K562 (cell line): Measurements from ENCODE around the gene HDAC9. TPM values are rescaled to one million over a fixed set of nuclear protein-coding genes. Genes with fewer than 3 reads are reported as not detected.

Experiments
- ATAC-seq: fragments of 200-7000 bp; cut with Tn5 transposase; 3 replicates; pipeline ENCODE4 v1.9.1; 2020; ENCODE audit warnings: moderate library complexity
- BruUV-seq: library from RNA; stranded (reverse); fragments of 400-500 nt; replicated peaks from 2 replicates; lab custom pipeline; 2021; lab: Mats Ljungman, UMichigan
- CTCF ChIA-PET: fragments of 300-600 bp; formaldehyde crosslinking; extraction: SDS; loops from one replicate; lab custom pipeline; 2021; ENCODE audit warnings: low intra/inter-chr PET ratio; lab: Yijun Ruan, JAX
- POLR2A ChIA-PET: fragments of 300-600, 350-650 bp; sonication (Branson Sonifier 250); formaldehyde crosslinking; extraction: SDS; loops from one replicate; lab custom pipeline; 2021; ENCODE audit warnings: antibody characterized with exemption, inconsistent platforms; lab: Yijun Ruan, JAX
- DNase-seq, 4 experiments: peaks; one replicate each; pipeline versions ENCODE4 v3.0.0 to v3.0.0-alpha.2; 2011 to 2018; ENCODE audit warnings: low spot score in 3 of 4, mixed read lengths in 3 of 4; ENCODE audit errors: extremely low read depth in 1 of 4
- FAIRE-seq: peaks from 2 replicates; lab custom pipeline; 2011; peaks lifted over from hg19 to GRCh38; lab: Jason Lieb, UNC
- H2AFZ ChIP-seq: 2 replicates; pipeline ENCODE4 v1.6.0; 2011; ENCODE audit warnings: low read depth, low read length, control low read depth, inconsistent platforms
- H3K27ac ChIP-seq: fragments of 200-600 bp; 3 replicates; pipeline ENCODE4 v1.8.0; 2011; ENCODE audit warnings: low read depth, mild to moderate bottlenecking, control low read depth, inconsistent platforms, low read length, moderate library complexity, mixed read lengths; ENCODE audit errors: extremely low read depth
- H3K27me3 ChIP-seq, 2 experiments: fragments of 300-600 bp in 1 of 2; 2 replicates in 1 of 2; 3 replicates in 1 of 2; pipeline versions ENCODE4 v1.6.0 to v1.8.0; 2011; ENCODE audit warnings: inconsistent platforms in 2 of 2, low read length in 2 of 2, mild to moderate bottlenecking in 1 of 2, mixed read lengths in 1 of 2, moderate library complexity in 1 of 2; ENCODE audit not compliant: control insufficient read depth in 2 of 2, insufficient read depth in 2 of 2
- H3K36me3 ChIP-seq: fragments of 300-600 bp; 3 replicates; pipeline ENCODE4 v1.8.0; 2011; ENCODE audit warnings: mild to moderate bottlenecking, low read length, inconsistent platforms; ENCODE audit not compliant: control insufficient read depth, insufficient read depth
- H3K4me1 ChIP-seq, 2 experiments: fragments of 200-600 bp in 1 of 2; replicated peaks in 1 of 2; 2 replicates in 1 of 2; 3 replicates in 1 of 2; pipeline versions ENCODE4 v1.5.1 to v1.8.0; 2011; ENCODE audit warnings: inconsistent platforms in 2 of 2, low read length in 2 of 2, mild to moderate bottlenecking in 1 of 2, mixed read lengths in 1 of 2, moderate library complexity in 1 of 2; ENCODE audit not compliant: control insufficient read depth in 2 of 2, insufficient read depth in 2 of 2
- H3K4me2 ChIP-seq: 2 replicates; pipeline ENCODE4 v1.6.1; 2011; ENCODE audit warnings: low read length, control low read depth, inconsistent platforms, mixed read lengths; ENCODE audit not compliant: insufficient read depth
- H3K4me3 ChIP-seq: fragments of 200-600 bp; sonication (generic), shearing (Covaris generic); 2 replicates; pipeline ENCODE4 v1.5.1; 2016; ENCODE audit warnings: control low read depth, inconsistent platforms
- H3K79me2 ChIP-seq: fragments of 200-600 bp; 3 replicates; pipeline ENCODE4 v1.8.0; 2011; ENCODE audit warnings: low read length, inconsistent platforms; ENCODE audit not compliant: control insufficient read depth, insufficient read depth
- H3K9ac ChIP-seq, 2 experiments: 2 replicates each; pipeline versions ENCODE4 v1.6.0 to v1.6.1; 2011; ENCODE audit warnings: low read depth in 2 of 2, low read length in 2 of 2, control low read depth in 1 of 2, inconsistent platforms in 1 of 2, mild to moderate bottlenecking in 1 of 2, mixed read lengths in 1 of 2; ENCODE audit not compliant: insufficient read depth in 1 of 2
- H3K9me1 ChIP-seq: one replicate; pipeline ENCODE4 v1.6.0; 2011; ENCODE audit warnings: inconsistent platforms, mild to moderate bottlenecking, low read length, moderate library complexity; ENCODE audit not compliant: control insufficient read depth, insufficient read depth
- H3K9me3 ChIP-seq: replicated peaks from 2 replicates; pipeline ENCODE4 v1.5.1; 2011; ENCODE audit warnings: low read depth, low read length, inconsistent platforms; ENCODE audit not compliant: control insufficient read depth, insufficient read depth
- H4K20me1 ChIP-seq: replicated peaks from 2 replicates; pipeline ENCODE4 v1.6.1; 2011; ENCODE audit warnings: low read length, inconsistent platforms, mixed read lengths; ENCODE audit not compliant: control insufficient read depth, insufficient read depth
- ARHGAP35 ChIP-seq: fragments of 450-650 bp; IDR thresholded peaks from 2 replicates; pipeline ENCODE4 v1.6.1; 2018; ENCODE audit not compliant: partially characterized antibody
- ATF1 ChIP-seq, 2 experiments: fragments of 450-650 bp in 1 of 2; IDR thresholded peaks; 2 replicates each; pipeline ENCODE4 v1.6.1; 2016; ENCODE audit warnings: missing compliant biosample characterization in 1 of 2, missing genetic modification characterization in 1 of 2
- BRCA1 ChIP-seq, 2 experiments: fragments of 450-650 bp in 1 of 2; sonication (generic) in 1 of 2; formaldehyde crosslinking in 1 of 2; IDR thresholded peaks; 2 replicates each; pipeline versions ENCODE4 v1.5.0 to v1.6.1; 2017 to 2020; ENCODE audit warnings: mild to moderate bottlenecking in 1 of 2, missing genetic modification reagents in 1 of 2
- ETV6 ChIP-seq, 3 experiments: fragments of 150-350 bp in 1 of 3; sonication (generic) in 1 of 3; formaldehyde crosslinking in 1 of 3; IDR thresholded peaks; 2 replicates each; pipeline versions ENCODE4 v1.6.1 to v1.8.0; 2014 to 2022; ENCODE audit warnings: borderline replicate concordance in 2 of 3, low read depth in 2 of 3, antibody characterized with exemption in 1 of 3, low read length in 1 of 3, mild to moderate bottlenecking in 1 of 3, missing genetic modification reagents in 1 of 3
- NBN ChIP-seq: fragments of 450-650 bp; IDR thresholded peaks from 2 replicates; pipeline ENCODE4 v1.6.1; 2016; ENCODE audit warnings: low read depth, mild to moderate bottlenecking
- NUFIP1 ChIP-seq: fragments of 450-650 bp; IDR thresholded peaks from 2 replicates; pipeline ENCODE4 v1.6.1; 2018; ENCODE audit not compliant: partially characterized antibody
- PATZ1 ChIP-seq: fragments of 250-450 bp; sonication (Bioruptor Pico); IDR thresholded peaks from 2 replicates; pipeline ENCODE4 v1.5.0; 2020; ENCODE audit warnings: mild to moderate bottlenecking, borderline replicate concordance
- PCBP1 ChIP-seq: fragments of 200-400 bp; formaldehyde crosslinking; IDR thresholded peaks from 2 replicates; pipeline ENCODE4 v1.6.1; 2018; ENCODE audit warnings: mild to moderate bottlenecking, low read depth, low read length; ENCODE audit not compliant: poor library complexity, severe bottlenecking
- PURB ChIP-seq: sonication (generic); formaldehyde crosslinking; IDR thresholded peaks from 2 replicates; pipeline ENCODE4 v1.9.0; 2021; ENCODE audit warnings: low read depth, mild to moderate bottlenecking, missing genetic modification reagents
- RBM15 ChIP-seq: fragments of 200-400 bp; formaldehyde crosslinking; IDR thresholded peaks from 2 replicates; pipeline ENCODE4 v1.6.1; 2018; ENCODE audit warnings: mild to moderate bottlenecking, low read length, moderate library complexity; ENCODE audit not compliant: insufficient read depth
- TRIM24 ChIP-seq, 2 experiments: fragments of 450-650 bp; IDR thresholded peaks; 2 replicates each; pipeline ENCODE4 v1.6.1; 2016
- ZMIZ1 ChIP-seq, 2 experiments: fragments of 150-350 bp in 1 of 2; IDR thresholded peaks; 2 replicates each; pipeline ENCODE4 v1.6.1; 2012 to 2016; ENCODE audit warnings: low read depth in 2 of 2, low read length in 2 of 2, mild to moderate bottlenecking in 1 of 2, moderate library complexity in 1 of 2
- ZNF174 ChIP-seq: fragments of 250-450 bp; sonication (Bioruptor Pico); IDR thresholded peaks from 2 replicates; pipeline ENCODE4 v1.4.0; 2020; ENCODE audit warnings: mild to moderate bottlenecking
- ZNF740 ChIP-seq, 3 experiments: fragments of 200-800 bp in 1 of 3; sonication (Bioruptor generic) in 1 of 3; sonication (generic) in 1 of 3; formaldehyde crosslinking in 1 of 3; IDR thresholded peaks; 2 replicates each; pipeline versions ENCODE4 v1.6.1 to v1.8.0; 2016 to 2022; ENCODE audit warnings: mild to moderate bottlenecking in 2 of 3, missing compliant biosample characterization in 2 of 3, missing genetic modification characterization in 2 of 3, missing genetic modification reagents in 1 of 3
- WGBS: fragments of 100-300 bp; shearing (Covaris generic); methylation state at CpG from one replicate; pipeline ENCODE4 v1.1.6; 2016; ENCODE audit warnings: low coverage, mixed read lengths; ENCODE audit not compliant: insufficient coverage; ENCODE audit errors: missing lambda C conversion rate; 5-methylcytosine and 5-hydroxymethylcytosine counted together
- in situ Hi-C: fragments of 300-500 bp; cut with MboI; formaldehyde crosslinking; loops from 4 replicates; pipeline ENCODE4 v1.15.0; 2018; ENCODE audit warnings: inconsistent platforms, mixed read lengths
- intact Hi-C: fragments of 100-400 bp; cut with micrococcal nuclease; formaldehyde crosslinking; loops from 2 replicates; pipeline ENCODE4 v1.14.2; 2022
- polyA plus RNA-seq, 8 experiments: library from polyadenylated mRNA; depleted of rRNA in 4 of 8; stranded (reverse) in 5 of 8; unstranded in 3 of 8; fragments of >200 nt; fragmentation: Nextera tagmentation in 2 of 8; fragmentation: Illumina TruSeq in 1 of 8; extraction: Ambion mirVana in 2 of 8; extraction: Trizol in 1 of 8; gene quantifications; 2 replicates each; pipeline versions ENCODE4 v1.2.1 to v1.2.3, GENCODE V29; 2011 to 2014; ENCODE audit warnings: inconsistent platforms in 1 of 8, missing spikeins in 1 of 8
- total RNA-seq, 7 experiments: library from RNA; depleted of rRNA in 6 of 7; stranded (reverse); fragments of >200 nt in 6 of 7; fragmentation: Illumina TruSeq in 2 of 7; extraction: Trizol in 2 of 7; gene quantifications; 2 replicates each; pipeline versions ENCODE4 v1.2.1 to v1.2.3, GENCODE V29; 2011 to 2021; ENCODE audit warnings: low replicate concordance in 1 of 7

Gene HDAC9
- total and polyA plus RNA-seq, 9 of the 15 experiments (the other 6 are each of a cell fraction or from before 2014, with no cell fraction given): 0.08 to 0.91 (median 0.33) TPM

- no peak for TF ChIP-seq ATF1 (CRISPR knock-in tag; IDR thresholded peaks at IDR 0.05)
- TF ChIP-seq ATF1 (tag; IDR thresholded peaks at IDR 0.05): no peak
- TF ChIP-seq ARHGAP35: no peak
- TF ChIP-seq NUFIP1: no peak
- no peak for TF ChIP-seq PURB
- TF ChIP-seq RBM15: no peak
- no peak for TF ChIP-seq NBN
- no peak for TF ChIP-seq TRIM24 (IDR thresholded peaks at IDR 0.05)
- TF ChIP-seq BRCA1 (IDR thresholded peaks at IDR 0.05): no peak
- no peak for TF ChIP-seq BRCA1 (CRISPR knock-in tag; IDR thresholded peaks at IDR 0.05)
Observed at GRCh38 chr7:18494406-18494805, 1.1 kb upstream of the HDAC9 start (continued).

- in situ Hi-C loops (no loop called here), intact Hi-C loops (no loop called here)
- H4K20me1 ChIP-seq: no peaks in the 10 kb centered on the region
- FAIRE-seq: no peak
- no peak overlapping the region for H3K27ac ChIP-seq
- H3K36me3 ChIP-seq: no peaks in the 10 kb centered on the region
- WGBS: 2% methylated on average over 3 of the region's 3 CpGs
- no peak overlapping the region for H3K4me3 ChIP-seq
- no peak for DNase-seq
- no peaks in the 10 kb centered on the region for H3K9me1 ChIP-seq
- no peak overlapping the region for H2AFZ ChIP-seq
- BruUV-seq: no TSS peak
- H3K9me3 ChIP-seq: no peaks in the 10 kb centered on the region
- no peak overlapping the region for H3K4me2 ChIP-seq
- H3K27me3 ChIP-seq: no peaks in the 10 kb centered on the region
- no peaks in the 10 kb centered on the region for H3K79me2 ChIP-seq
- CTCF ChIA-PET: no interaction called here
- POLR2A ChIA-PET: no interaction called here
- no peaks in the 10 kb centered on the region for H3K4me1 ChIP-seq
- no peak overlapping the region for H3K9ac ChIP-seq
- no peak for ATAC-seq
- TF ChIP-seq PCBP1 (no peak), ZMIZ1 (IDR thresholded peaks at IDR 0.05; ENCODE audit: low read depth in 2 of 2, low read length in 2 of 2) (no peak), ETV6 (IDR thresholded peaks at IDR 0.05; ENCODE audit: borderline replicate concordance in 1 of 2, low read depth in 2 of 2, low read length in 1 of 2) (no peak), ETV6 (CRISPR knock-in tag; IDR thresholded peaks at IDR 0.05; ENCODE audit: borderline replicate concordance) (no peak), ZNF740 (CRISPR knock-in tag; IDR thresholded peaks at IDR 0.05) (no peak), ZNF740 (tag; IDR thresholded peaks at IDR 0.05) (no peak), ZNF174 (CRISPR knock-in tag) (no peak), PATZ1 (CRISPR knock-in tag) (no peak)
Observed at GRCh38 chr7:18494821-18495408, 634 bp upstream of the HDAC9 start.
